D721Med (cell line): ENCODE measurements around the gene POC1A.

Experiments used
- DNase-seq: peaks from one replicate; pipeline ENCODE4 v3.0.0; 2011; ENCODE audit warnings: low spot score; ENCODE audit not compliant: insufficient read length
- FAIRE-seq: peaks from 2 replicates; lab custom pipeline; 2011; peaks lifted over from hg19 to GRCh38; lab: Jason Lieb, UNC
- CTCF ChIP-seq: IDR thresholded peaks from 2 replicates; pipeline ENCODE4 v1.5.1; 2012; ENCODE audit warnings: mild to moderate bottlenecking, control low read depth; ENCODE audit not compliant: insufficient read depth; ENCODE audit errors: missing control alignments

The POC1A gene

GRCh38 chr3:52090131-52090932, 63.9 kb downstream of the POC1A start:
- TF ChIP-seq CTCF, result no peak
- DNase-seq (no peak), FAIRE-seq (no peak)

- FAIRE-seq (no peak), DNase-seq (no peak)
- TF ChIP-seq CTCF, result no peak
Observed at GRCh38 chr3:52089691-52090090, 64.5 kb downstream of the POC1A start.

GRCh38 chr3:52088445-52089367, 65.5 kb downstream of the POC1A start:
- TF ChIP-seq CTCF, result no peak
- DNase-seq (no peak), FAIRE-seq (no peak)

- no peak for TF ChIP-seq CTCF
- DNase-seq, result no peak
- no peak for FAIRE-seq
Observed at GRCh38 chr3:52087731-52088130, 66.5 kb downstream of the POC1A start.

GRCh38 chr3:52086976-52087663, 67.1 kb downstream of the POC1A start:
- DNase-seq, result no peak
- FAIRE-seq, result no peak
- TF ChIP-seq CTCF, result no peak

- DNase-seq, result no peak
Observed at GRCh38 chr3:52086461-52086860, 67.8 kb downstream of the POC1A start.

More at GRCh38 chr3:52086461-52086860, 67.8 kb downstream of the POC1A start:
- no peak for FAIRE-seq
- no peak for TF ChIP-seq CTCF
